Erythroblast (primary cell): ENCODE measurements around the gene SPDYC.

Experiments used
- GATA1 ChIP-seq: IDR thresholded peaks from 2 replicates; pipeline ENCODE4 v1.6.1; 2011; ENCODE audit warnings: low read depth, mild to moderate bottlenecking, control low read depth, low read length, moderate library complexity
- POLR2A ChIP-seq: IDR thresholded peaks from 2 replicates; pipeline ENCODE4 v1.6.1; 2011; ENCODE audit warnings: mild to moderate bottlenecking, low read length

GRCh38 chr11:65215441-65216076 is 45.5 kb downstream of the SPDYC start:
- TF ChIP-seq POLR2A = no peak
- TF ChIP-seq GATA1 = no peak
